M059J (cell line): ENCODE measurements around the gene DACH1. TPM values are rescaled to one million over a fixed set of nuclear protein-coding genes. Genes with fewer than 3 reads are reported as not detected.
"Not testable (repeated sequence)": the region's sequence is repeated elsewhere in the genome, so short reads cannot be mapped to it uniquely, and the experiment has no call there.

Source experiments
- DNase-seq: peaks from one replicate; pipeline ENCODE4 v3.0.0-alpha.2; 2012; ENCODE audit warnings: low read depth
- total RNA-seq: library from RNA; depleted of rRNA; stranded (reverse); fragments of >200 nt; shearing (Covaris generic); gene quantifications from 2 replicates; pipeline ENCODE4 v1.2.3, GENCODE V29; 2014

The DACH1 gene
- total RNA-seq, 1 experiment from 2014 or later, result not detected

DNA sequence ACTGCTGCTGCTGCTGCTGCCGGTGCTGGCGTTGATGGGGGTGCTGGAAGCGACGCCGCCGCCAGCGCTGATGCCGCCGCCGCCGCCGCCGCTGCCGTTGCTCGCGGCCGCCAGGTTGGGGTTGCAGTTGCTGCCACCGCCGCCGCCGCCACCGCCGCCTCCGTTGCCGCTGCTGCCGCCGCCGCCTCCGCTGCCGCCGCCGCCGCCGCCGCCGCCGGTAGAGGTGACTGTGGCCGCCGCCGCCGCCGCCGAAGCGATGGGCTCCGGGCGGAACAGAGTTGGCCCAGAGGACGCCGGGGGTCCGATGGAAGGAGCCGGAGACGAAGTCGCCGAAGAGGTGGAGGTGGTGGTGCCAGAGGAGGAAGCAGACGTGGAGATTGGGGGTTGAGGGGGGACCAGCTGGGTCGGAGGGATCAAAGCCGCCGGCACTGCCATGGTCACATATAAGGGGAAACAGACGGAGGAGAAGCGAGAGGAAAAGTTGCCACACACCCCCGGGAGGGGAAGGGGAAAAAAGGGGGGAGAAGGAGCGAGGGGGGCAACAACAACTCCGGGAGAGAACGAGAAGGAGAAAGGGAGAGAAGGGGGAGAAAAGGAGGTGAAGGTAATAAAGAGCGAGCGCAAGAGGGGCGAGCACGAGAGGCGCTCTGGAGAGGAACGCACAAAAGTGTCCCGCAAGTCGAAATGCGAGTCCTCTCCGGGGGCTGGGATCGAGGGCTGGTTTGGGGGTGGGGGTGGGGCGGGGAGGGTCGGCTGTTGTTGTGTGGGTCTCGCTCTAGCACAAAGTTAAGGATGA, 471 bp downstream of the DACH1 start:
- DNase-seq, result peak; percentile 3

DNA sequence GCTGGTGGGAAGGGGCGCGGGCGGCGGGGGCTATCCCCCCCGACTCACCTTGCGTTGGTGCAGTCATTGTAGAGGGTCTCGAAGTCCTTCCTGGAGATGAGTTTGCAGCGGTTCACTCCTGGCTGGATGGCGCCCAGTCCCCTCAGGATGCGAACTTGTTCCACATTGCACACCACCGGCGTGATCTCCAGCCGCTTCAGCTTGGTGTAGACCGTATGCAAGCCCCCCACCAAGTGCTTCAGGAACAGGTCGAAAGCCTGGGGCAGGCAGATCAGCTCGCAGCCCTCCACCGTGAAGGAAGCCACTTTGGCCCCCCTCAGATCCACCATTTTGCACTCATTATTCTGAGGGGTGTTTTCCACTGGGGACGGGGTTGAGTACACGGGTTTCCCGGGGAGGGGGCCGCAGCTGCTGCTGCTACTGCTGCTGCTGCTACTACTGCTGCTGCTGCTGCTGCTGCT, 1.1 kb downstream of the DACH1 start:
- no peak for DNase-seq

DNA sequence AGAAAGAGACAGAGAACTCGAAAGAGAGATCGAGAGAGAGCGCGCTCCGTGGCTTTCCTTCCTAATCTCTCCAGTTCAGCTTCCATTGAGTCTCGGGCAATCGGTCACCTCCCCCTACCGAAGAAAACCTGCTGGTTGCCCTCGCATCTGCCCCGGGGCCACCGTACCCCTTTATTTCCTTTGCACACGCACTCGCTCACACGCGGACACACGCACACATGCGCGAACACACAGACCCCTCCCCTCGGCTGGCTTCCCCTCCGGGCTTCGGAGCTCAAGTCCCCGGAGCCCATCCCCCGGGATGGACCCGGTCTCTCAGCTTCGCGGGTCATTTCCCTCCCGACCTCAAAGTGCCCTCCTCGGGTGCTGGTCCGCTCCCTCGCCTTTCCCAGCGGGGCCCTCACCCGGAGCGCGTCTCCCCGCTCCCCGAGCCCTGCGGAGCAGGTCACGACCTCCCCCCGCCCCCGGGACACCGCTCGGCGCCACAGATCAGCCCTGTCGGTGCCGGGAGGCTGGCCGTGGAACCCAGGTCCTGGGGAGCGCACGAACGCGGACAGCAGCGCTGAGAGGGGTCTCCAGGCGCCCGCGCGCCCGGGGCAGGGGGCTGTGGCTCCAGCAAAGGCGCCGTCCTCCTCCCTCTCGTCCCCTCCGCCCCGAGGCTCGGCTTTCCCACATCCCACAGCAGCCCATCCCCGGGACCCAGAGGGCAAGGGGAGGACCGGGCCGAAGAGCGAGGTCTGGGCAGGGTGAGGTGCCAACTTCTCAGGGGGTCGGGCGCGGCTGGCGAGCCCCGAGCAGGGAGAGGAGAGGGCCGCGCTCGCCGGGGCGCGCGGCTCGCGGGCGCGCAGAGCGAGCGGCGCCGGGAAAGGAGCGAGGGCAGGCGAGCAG, 1.8 kb downstream of the DACH1 start:
- DNase-seq, result peak; percentile 2

DNA sequence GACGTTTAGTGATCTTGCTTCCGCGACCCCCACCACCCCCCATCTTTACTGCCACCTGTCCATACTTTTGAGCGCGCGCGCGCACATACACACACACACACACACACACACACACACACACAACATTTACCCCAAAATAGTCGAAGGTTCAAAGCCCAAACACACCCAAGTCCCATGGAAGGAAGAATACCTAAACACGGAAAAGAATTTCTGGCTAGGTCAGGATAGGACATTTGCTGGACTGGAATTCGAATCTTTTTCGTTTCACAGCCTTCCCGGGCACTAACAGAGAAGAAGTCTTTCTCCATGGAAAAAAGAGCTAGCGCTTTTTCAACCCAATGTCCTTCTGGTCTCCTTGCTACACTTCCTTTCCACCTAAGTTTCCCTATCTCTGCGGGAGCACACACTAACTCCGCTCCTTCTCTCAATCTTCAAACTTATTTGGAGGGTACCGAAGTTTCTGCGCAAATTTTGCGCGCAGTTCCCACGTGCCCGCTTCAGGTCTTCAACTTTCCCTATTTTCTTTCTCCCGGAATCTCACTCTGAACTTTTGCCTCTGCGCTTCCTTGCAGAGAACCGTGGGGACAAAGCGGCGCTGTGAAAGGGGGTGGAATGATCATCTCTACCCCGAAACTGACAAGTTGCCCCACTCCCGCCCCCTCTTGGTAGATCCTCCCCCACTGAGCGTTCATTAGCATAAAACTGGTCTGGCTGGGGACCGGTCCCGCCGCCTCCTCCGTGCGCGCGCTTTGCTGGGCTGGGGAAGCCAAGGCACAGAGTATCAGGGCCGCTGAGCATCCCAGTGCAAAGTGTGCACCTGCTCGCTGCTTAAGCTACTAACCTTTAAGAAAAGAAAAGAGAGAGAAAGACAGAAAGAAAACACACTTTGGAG, 2.7 kb downstream of the DACH1 start:
- no peak for DNase-seq

DNA sequence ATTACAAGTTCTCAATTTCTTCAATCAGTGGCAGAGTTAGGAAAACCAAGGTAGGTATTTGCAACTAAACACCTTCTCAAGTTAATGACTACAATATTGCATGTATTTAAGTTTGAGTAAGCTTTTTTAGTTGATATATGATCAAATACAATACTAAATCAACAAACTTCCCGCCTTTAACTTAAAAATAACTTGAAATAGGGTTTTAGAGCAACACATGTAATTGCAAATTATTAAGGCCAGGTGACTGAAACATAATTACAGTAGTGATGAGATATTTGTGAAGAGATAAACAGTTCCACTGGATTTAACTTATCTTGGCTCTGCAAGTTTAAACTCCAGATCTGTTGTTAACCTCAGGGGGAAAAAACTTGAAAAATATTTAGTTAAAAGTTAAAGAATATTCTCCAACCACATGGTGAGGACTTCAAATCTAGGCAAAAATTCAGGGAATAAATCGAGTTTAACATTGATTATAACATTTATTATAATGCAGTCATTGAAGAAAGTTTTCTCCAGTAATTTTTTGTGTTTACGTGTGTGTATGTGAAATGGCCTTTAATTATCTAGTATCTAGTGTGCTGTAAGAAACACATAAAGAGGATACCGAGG, 3.6 kb downstream of the DACH1 start:
- no peak for DNase-seq

DNA sequence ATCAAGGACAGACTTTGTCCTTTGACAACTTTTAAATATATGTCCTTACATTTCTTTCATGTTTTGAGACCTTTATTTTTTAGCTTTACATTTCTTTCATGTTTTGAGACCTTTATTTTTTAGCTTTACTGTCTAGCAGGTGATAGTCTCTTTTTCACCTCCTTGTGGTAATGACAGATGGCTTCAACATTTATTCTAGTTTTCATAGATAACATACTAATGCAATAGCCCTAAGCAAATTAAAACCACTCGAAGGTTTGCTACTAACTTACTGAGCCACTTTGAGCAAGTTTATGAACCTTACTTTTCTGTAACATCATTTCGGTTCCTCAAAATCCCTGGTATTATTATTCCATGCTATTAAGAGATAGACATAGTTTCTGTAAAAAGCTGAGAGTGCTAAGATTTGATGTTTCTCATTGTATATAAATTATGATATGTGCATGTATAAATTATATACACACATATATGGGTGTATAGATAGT, 4.5 kb downstream of the DACH1 start:
- DNase-seq, result no peak

DNA sequence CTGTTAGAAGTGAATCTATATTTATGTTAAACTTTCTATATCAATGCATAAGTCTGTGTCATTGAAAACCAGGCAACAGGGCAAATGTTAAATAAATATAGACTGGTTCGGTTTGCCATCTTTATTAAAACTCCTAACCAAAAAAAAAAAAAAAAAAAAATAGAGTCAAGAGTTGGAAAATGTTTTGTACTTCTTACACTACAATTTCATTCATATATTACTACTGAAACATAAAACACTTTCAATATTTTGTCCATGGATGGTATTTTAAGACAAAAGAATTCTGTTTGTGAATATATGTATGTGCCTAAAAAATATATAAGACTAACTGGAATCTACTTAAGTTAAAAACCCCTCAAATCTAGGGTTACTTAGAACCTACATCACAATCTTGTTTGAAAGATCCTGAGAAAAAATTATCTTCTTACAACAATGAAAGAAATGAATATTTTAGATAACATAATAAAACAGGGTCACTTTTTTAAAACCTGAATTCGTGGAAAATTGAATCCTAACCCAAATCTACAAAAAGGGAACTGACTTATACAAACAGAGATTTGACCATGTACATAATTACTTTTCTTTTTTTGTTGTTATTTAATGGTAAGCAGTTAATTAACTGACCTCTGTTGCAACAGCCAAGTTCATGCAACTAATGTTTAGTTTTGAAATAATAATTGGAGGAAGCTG, 5.1 kb downstream of the DACH1 start:
- DNase-seq, result no peak

DNA sequence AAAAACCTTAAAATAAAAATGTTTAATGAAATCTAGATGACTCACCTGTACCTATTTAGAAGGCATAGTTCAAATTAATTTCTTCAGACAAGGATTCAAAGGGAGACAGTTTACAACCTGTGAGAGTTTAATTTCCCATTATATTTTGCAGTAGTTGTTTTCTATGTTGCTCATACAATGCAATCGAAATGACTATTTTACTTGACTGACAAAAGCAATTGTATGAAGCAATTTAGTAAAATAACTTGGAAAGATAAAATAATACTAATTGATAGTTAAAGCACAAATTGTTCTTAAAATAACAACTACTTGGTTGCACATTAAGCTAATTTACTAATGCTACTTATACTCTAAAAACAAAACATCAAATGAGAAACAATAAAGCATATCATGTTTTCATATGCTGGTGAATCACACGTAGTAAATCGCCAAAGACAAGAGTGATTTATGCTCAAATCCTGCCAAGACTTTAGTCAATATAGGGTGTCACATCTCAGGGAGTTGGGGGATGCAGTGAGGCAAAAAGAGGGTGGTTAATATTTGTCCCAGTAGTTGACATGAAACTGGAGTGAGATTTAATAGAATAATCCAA, 6.4 kb downstream of the DACH1 start:
- no peak for DNase-seq

DNA sequence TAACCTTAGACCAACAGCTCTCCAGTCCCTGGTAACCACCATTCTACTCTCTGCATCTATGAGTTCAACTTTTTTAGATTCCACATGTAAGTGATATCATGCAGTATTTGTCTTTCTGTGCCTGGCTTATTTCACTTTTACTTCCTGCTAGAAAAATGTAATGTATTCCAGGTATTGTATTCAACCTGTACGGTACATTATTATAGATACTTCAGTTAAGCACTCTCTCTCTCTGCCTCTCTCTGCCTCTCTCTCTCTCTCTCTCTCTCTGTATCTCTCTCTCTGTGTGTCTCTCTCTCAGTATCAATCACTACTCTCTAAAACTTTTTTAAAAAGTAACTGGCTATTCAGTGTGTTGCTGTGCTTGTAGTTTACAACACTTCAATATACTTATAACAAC, 8.4 kb downstream of the DACH1 start:
- no peak for DNase-seq

DNA sequence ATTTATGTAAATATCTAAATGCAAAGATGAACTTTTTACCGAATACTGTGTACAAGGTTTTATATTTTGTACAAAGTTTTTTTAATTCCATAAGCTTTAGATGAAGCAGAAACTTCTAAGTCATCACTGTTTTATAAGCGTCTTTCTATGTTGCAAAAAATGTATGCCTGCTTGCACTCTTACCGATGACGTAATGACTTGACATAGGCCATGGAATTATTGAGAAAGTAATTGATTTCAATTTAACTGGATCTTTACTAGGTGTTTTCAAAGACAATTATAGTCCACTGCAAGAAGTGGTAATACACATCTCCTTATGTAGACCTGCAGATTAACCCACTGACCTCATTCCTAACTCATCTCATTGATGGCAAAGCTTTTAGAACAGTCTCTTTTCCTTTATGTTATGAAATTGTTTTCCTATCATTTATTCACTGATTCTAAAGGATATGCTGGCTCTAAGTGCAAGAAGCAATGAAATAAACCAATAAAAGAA, 10.4 kb downstream of the DACH1 start:
- DNase-seq, result no peak

DNA sequence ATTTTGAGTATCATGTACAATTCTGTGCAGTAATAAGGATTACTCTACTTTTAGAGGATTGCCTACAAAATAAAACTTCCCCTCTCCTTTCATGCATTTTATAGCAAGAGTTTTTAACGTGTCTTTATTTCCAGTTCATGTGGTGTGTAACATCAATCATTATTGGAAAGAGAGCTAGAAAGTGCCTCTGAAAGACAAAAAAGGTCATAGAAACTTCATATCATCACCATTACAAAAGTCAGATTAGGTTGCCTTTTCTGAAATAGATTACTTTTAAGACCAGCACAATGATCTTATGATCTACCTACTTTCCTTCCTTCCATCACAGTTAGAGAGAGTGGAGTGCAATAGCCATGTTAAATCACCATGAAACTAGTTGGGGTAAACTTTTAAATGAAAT, 12.6 kb downstream of the DACH1 start:
- no peak for DNase-seq

DNA sequence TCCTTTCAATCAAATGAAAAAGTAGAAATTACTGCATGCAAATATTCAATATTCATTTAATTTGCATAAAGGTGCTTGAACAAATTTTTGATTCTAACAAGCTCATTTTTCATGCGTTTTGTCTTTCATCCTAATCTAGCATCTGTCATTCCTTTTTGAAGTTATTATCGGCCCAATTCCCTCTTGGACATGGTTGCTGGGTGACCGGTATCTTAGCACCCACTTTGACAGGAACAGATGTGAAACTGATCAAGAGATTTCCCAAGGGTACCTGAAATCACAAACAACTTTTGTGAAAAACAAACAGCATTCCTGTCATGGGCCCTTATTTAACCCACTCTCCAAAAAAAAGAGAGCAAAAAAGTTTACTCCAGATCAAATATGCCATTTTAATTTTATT, 13.3 kb downstream of the DACH1 start:
- no peak for DNase-seq

DNA sequence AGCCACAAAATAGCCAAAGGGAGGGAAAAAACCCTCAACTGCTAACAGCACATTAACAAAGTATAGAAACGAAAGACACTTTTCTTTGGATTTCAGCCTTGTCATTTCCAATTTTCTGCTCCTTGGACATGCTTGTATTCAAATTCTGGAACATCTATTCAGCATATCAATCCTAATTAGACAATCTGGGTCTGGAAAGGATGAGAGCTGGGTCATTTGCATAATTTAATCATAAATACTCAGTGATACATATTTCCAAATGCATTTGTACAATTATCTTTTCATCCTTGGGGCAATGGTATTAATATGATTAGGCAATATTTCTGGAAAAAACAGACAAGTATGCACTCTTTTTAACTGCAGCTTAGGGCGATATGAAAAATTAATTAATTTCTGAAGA, 14.3 kb downstream of the DACH1 start:
- DNase-seq, result no peak

DNA sequence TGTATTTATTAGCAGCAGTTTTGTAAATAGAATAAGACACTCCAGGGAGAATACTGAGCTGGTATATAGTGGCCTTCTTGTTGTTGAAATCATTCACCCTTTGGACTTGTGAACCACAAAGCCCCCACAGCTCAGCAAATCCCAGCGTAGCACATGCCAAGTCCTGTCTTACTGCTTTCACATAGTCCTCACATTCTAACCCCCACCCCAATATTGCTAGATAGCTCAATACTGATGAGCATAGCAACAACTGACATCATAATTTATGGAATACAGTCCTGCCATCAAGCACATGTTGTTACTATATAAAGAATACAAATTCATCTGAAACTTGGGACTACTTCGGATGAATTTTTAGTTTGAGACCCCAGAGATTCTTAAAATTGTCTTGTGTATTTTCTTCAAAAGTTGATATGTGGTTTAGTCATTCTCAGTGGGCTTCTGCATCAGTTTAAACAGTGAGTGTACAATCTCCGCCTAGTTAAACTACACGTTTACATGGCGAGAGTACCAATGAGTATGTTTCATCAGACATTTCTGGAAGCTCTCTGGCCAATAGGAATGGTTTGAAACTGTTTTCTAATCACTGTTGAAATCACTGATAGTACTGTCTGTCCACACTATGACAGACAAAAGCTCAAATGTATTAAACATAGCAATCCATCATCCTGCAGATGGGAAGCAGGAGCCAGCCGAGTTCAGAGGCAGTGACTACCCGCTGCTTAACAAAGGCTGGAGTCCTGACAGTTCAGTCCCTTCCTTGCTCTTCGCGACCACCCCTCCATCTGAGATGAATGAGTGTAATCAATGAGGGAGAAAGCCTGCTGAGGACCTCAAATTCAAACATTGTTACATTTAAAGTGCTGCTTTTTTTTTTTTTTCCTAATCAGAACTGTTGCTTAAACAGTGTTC, 15.2 kb downstream of the DACH1 start:
- DNase-seq, result no peak

DNA sequence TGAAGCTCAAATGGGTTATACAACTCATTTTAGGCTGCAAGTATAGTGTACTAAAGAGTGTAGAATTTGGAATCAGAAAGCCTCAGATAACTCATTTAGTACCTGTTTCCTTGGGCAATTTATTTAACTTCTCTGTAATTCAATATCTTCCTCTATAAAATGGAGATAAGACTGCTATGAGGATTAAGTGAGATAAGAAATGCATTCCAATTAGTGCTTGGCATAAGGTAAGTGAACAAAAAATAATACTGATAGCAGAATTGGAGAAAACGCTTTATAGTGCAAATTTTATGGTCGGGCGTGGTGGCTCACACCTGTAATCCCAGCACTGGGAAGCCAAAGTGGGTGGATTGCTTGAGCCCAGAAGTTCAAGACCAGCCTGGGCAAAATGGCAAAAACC, 25.0 kb downstream of the DACH1 start:
- DNase-seq, result no peak

DNA sequence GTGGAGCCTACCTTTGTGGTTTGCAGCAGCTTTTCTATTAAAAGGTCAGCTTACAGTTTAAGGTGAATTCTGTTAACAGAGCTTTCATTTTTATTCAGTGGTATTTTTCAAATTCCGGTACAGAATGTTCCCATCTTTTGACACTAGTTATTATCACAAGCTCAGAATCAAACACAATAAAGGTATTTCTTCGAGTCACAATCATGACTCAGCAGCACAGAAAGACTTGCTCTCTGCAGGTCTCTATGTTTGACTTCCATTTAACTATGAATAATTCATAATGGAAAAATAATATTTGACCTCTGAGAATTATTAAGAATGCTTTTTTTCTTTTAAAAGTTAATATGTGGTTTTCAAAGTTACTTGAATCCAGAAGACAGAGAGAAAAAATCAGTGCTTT, 28.2 kb downstream of the DACH1 start:
- DNase-seq, result no peak

DNA sequence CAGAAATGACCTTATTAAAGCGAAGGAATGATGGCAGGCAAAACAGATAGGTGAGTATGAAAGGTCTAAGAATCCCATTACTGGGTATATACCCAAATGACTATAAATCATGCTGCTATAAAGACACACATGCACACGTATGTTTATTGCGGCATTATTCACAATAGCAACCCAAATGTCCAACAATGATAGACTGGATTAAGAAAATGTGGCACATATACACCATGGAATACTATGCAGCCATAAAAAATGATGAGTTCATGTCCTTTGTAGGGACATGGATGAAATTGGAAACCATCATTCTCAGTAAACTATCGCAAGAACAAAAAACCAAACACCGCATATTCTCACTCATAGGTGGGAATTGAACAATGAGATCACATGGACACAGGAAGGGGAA, 29.4 kb downstream of the DACH1 start:
- not testable (repeated sequence) for DNase-seq

DNA sequence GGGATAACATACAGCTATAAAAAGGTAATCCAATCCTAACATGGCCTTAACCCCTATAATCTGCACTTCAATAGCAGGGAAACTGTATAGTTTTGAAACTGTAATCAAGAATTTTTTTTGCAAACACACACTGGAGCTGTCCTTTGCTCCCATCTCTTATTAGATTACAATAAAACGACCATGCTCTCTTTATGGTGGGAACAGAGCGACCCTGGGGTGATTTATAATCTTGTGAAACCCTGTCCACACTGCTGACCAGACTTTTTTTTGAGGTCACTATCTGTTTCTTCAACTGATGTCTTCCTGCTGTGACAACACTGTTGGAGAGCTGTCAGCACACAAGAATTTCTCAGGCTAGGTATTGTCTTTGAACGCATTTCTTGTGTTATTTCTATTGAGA, 35.3 kb downstream of the DACH1 start:
- no peak for DNase-seq

DNA sequence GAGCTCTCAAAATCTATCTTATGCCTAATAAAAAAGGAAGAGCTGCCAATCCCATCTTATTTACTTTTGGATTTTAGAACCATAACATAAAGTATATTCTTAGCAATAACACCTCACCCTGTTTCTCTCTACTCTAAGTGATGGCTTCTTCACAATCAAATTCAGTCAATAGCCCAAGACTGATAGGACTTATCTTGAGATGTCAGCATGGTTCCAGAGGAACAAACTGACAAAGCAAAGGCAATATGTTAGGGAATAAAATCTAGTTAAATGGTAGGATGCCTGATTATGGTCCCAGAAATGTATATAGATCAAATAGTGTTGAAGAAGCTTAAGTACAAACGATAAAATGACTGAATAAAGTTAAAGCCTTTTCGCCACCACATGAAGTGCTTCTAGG, 36.3 kb downstream of the DACH1 start:
- no peak for DNase-seq
